HPDE6-E6E7 (cell line): Measurements from ENCODE around the gene GTPBP4.
"Not testable (repeated sequence)": the region's sequence is repeated elsewhere in the genome, so short reads cannot be mapped to it uniquely, and the experiment has no call there.

Source experiments
- DNase-seq: peaks from one replicate; pipeline ENCODE4 v3.0.0; 2011; ENCODE audit warnings: missing footprints; ENCODE audit errors: extremely low spot score

Gene GTPBP4

GRCh38 chr10:988667-989545 lies 672 bp downstream of the GTPBP4 start:
- DNase-seq, result no peak

GRCh38 chr10:990808-991207 lies 2.6 kb downstream of the GTPBP4 start:
- DNase-seq, result no peak

DNA sequence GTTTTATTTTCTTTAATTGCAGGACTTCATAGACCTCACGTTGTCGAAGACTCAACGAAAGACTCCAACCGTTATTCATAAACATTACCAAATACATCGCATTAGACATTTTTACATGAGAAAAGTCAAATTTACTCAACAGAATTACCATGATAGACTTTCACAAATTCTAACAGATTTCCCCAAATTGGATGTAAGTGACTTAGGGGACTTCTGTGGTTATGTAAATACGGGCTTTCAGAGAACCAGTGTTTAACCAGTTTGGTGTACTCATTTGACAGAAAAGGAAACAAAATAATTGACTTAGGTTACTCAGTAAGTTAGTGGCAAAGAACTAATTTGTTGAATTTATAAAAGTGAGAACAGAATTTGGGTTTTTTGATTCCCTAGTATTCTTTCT lies 4.2 kb downstream of the GTPBP4 start:
- no peak for DNase-seq

DNA sequence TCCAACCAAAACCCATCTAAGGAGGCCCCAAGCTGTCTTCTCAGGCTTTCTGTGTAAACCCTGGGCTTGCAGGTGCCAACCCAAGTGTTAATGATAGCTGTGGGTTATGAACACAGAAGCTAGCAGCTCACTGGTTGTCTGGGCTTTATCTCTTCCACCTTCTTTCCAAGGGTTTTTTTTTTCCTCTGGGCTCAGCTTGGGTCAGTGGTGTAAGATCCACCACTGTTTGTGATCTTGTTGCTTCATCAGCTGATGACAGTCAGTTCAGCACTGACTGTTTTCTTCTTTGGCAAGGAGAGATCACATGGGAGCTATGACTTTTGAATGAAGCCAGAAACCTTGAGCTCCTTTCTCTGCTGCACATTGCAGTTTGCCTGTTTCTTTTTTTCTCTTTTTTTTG lies 4.6 kb downstream of the GTPBP4 start:
- DNase-seq, result no peak

GRCh38 chr10:994836-995558 lies 6.8 kb downstream of the GTPBP4 start:
- DNase-seq, result no peak

GRCh38 chr10:995559-995926 lies 7.3 kb downstream of the GTPBP4 start:
- no peak for DNase-seq

GRCh38 chr10:996031-996430 lies 7.8 kb downstream of the GTPBP4 start:
- no peak for DNase-seq

GRCh38 chr10:997266-998022 lies 9.2 kb downstream of the GTPBP4 start:
- DNase-seq, result no peak

DNA sequence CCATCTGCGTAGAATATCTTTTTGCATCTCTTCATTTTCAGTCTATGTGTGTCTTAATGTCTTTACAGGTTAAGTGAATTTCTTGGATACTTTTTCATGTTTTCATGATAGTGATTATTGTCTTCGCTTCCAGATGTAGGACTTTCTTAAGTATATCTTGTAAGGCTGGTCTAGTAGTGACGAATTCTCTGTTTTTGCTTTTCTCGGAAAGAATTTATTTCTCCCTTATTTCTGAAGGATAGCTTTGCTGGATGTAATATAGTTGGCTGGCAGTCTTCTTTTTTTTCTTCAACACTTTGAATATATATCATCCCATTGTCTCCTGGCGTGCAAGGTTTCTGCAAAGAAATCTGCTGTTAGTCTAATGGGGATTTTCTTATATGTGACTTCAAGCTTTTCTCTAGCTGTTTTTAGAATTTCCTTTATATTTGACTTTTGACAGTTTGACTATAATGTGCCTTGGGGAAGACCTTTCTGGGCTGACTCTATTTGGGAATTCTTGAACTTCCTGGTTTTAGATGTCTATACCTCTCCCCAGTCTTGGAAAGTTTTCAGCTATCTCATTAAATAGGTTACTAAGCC lies 14.3 kb downstream of the GTPBP4 start:
- no peak for DNase-seq

DNA sequence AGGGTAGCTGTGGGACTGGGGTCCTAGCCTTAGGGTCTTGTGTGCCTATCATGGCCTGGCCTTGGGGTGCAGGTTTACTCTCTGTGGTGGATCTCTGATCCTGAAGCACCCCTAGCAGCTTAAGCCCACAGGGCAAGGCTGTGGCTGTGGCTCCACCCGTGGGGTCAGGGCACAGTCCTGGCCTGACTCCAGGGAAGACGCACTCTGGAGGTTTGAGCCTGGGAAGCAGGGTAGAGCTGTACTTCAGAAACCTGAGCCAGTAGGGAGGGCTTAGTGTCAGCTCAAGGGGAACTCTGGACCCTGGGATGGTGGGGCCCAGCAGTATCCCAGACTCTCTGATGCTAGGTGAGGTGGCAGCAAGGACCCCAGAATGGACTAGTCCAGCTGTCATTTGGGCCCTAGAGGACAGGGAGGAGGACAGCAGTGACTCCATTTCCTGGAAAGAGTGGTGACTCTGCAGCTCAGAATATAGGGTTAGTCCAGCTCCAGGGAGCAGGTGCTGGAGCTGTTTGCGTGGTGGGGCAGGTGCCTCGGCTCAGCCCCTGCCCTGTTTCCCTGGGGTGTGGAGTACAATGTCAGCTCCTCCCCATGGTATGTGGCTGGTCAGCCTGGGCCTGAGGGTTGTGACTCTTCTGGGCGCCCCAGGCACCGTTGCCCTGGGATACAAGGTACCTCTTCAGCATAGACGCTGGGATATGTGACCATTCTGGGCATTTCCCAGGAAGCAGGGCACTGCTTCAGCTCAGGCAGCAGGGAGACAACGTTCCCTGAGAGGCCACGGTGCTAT lies 15.8 kb downstream of the GTPBP4 start:
- no peak for DNase-seq

GRCh38 chr10:1006573-1006972 lies 18.3 kb downstream of the GTPBP4 start:
- no peak for DNase-seq

DNA sequence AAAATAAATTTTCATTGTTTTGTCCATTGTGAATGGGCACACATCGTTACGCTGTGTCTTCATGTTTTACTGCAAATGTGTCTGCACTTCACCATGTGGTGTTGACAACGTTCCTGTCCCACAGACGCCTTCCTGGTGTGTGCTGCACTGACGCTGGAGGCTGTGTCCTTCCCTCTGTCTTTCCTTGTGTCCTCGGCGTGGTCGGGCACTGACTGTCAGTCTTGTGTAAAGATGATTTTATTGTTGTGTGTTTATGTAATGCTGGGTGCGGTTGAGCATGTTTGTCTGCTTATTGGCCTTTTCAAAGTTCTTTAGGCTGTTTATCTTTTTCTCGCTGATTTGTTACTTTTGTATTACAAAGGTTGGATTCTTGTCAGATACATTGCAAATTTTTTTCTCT lies 19.3 kb downstream of the GTPBP4 start:
- no peak for DNase-seq

DNA sequence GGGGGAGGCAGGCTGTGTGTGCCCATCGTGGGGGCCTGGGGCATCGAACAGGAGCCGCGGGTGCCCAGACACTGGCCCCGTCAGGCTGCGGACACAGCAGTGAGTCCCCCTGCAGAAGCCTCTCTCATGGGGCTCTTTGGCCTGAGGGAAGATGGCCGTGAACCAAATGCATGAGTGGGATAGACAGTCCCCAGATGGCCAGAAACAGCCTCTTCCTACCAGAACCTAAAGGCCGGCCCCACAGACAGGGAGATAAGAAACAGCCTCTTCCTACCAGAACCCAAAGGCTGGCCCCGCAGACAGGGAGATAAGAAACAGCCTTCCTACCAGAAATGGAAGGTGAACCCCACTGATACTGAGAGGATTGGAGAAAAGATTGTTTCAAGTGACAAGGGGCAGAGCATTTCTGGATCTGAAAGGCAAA lies 20.8 kb downstream of the GTPBP4 start:
- no peak for DNase-seq

GRCh38 chr10:1009947-1010346 lies 21.7 kb downstream of the GTPBP4 start:
- DNase-seq, result not testable (repeated sequence)

DNA sequence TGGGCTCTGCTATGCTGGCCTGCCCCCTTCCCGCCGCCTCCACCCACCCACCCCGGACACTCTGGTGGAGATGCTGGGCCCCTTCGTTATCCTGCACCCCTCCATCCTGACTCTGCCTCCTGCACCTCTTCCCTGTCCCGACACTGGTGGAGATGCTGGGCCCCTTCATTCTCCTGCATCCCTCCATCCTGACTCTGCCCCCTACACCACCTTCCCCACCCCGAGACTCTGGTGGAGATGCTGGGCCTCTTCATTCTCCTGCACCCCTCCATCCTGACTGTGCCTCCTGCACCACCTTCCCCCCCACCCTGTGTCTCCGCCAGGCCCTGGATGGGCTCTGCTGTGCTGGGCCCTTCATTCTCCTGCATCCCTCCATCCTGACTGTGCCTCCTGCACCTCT lies 22.5 kb downstream of the GTPBP4 start:
- no peak for DNase-seq

GRCh38 chr10:1011696-1012095 lies 23.5 kb downstream of the GTPBP4 start:
- DNase-seq, result no peak

GRCh38 chr10:1015688-1016087 lies 27.5 kb downstream of the GTPBP4 start:
- no peak for DNase-seq

DNA sequence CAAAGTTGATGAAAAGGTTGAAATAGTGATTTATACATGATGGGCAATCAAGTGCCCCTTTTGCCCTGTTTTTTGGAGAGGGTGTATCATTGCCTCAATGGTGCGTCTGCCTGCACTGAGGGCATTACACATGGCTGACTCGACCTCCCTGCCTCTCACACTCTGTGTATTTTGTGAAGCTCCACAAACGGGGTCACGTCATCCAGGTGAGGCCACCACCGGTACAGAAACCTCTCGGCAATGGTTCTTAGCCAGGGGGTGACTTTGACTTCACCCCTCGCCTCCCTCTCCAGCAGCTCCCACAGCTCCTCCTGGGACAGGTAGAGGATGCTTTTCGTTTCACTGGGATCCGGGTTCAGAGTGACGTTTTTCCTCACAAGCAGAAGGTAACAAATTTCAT lies 31.1 kb downstream of the GTPBP4 start:
- DNase-seq, result no peak

DNA sequence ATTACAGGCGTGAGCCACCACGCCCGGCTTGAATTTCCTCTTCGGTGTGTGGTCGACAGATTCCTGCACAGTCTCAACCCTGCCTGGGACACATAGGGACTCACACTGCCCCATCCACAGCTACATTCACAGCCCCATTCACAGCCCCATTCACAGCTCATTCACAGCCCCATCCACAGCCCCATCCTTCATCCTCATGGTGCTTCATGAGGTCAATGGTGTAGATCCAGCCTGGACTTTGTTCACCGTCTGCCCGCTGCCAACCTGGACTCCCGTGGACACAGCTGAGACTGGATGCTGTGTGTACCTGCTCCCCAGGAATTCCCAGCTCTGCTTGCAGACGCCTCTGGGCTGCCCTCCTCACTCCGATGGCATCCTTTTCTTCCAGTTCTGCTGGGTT lies 32.2 kb downstream of the GTPBP4 start:
- DNase-seq, result no peak

- DNase-seq, result no peak
Measured at GRCh38 chr10:1020958-1021357, 32.7 kb downstream of the GTPBP4 start.

GRCh38 chr10:1022413-1022812 lies 34.2 kb downstream of the GTPBP4 start:
- DNase-seq, result no peak
